HG03342 (cell line): ENCODE data around the gene SULF2.

Experiments used
- ATAC-seq: cut with Tn5 transposase; IDR thresholded peaks from one replicate; pipeline ENCODE4 v1.9.1; 2021; ENCODE audit warnings: mild to moderate bottlenecking, moderate library complexity; ENCODE audit not compliant: unreplicated experiment

SULF2 gene

GRCh38 chr20:47614703-47615309, 170.5 kb downstream of the SULF2 start:
- ATAC-seq, result no peak

DNA sequence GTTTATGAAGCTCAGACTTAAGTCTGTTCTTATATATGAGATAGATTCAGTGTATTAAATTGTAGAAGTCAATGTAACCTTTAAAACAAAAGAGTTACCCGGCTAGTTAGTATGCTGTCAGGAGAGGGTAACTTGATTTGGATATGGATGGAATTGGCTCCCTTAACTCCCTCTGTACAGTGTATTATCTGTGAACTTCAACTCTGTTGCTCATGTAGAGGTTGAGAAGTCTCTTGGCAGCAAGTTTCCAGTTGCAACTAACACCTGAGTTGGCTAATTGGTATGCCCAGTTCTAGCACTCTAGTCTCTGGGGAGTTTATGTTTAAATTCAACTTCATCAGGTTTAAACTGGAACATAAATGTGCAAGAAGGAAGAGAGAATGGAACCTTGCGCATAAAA, 172.6 kb downstream of the SULF2 start:
- ATAC-seq, result no peak

GRCh38 chr20:47611785-47612184, 173.5 kb downstream of the SULF2 start:
- ATAC-seq, result no peak

DNA sequence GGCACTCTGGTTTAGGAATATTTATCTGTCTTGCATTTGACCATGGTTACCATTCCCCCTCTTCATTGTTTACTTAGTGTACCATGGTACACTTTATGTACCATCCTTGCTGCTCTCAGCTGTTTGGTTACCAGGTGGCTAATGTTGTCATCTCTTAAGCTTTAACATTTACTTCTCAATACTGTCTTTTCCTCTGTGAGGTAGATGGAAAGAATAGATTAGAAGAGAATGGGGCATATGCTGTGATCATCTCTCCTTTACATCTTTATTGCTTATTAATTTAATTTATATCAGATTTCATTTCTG, 174.4 kb downstream of the SULF2 start:
- no peak for ATAC-seq

DNA sequence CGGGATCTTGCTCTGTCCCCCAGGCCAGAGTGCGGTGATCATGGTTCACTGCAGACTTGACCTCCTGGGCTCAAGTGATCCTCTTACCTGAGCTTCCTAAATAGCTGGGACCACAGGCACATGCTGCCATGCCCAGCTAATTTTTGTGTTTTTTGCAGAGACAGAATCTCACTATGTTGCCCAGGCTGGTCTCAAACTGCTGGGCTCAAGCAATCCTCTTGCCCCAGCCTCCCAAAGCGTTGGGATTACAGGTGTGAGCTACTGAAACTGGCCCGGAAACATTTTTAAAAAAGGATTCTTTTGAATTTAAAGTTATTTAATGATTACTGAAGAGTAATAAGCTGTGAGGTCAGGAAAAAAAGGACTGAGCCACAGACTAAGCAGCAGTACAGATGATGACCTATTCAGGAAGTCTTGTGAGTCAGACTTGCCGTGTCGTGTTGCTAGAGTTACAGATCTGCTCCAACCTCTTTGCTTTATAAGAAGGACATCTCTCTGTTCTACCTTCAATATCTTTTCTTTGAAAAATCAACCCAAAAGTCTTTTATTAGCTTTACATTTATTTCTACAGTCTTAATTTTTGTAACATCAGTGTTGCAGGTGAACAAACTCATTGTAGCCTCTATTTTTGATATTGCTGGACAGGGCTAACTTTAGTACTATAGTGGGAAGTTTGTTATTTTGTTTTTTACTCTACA, 174.9 kb downstream of the SULF2 start:
- no peak for ATAC-seq

DNA sequence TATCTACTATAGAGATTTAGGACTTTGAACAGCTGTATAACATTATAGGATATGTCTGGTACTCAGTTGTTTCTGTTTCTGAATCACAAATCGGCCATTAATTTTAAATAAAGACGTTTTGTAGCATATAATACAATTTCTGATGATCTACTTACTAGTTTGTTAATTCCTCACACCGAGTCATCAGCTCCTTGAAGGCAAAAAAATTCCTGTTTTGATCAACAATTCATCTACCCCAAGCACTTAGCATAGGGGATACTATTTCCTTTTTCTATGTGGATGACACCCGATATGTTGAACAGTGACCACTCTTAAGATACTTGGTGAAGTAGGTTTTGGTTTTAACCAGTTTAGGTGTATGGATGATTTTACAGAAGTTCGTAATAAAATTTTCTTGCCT, 176.3 kb downstream of the SULF2 start:
- ATAC-seq, result no peak
